ENCODE data around the gene EVX2.

Gene EVX2

DNA sequence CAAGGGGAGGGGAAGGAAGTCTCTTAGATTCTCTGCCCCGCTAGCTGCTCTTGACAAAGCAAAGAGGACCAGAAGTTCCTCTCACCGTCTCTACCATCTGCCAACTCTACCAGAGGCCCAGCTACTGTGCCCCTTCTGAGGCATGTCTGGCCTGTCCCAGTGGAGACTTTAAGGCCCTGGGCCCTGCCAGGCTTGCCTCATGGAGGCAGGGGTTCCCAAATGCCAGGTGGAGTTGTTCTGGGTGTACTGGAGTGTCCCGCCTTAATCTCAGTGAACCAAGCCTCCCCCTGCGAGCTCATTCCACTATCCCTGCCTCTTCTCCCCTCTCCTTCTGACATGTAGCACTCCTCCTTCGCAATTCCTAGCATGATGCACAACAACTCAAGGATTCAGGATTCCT, 18.1 kb upstream of the EVX2 start:
- ChIA-PET CTCF (interaction anchor here (1.0 to 2.3 kb wide), 3 partner anchors 9 to 412 kb away, joined by 4 to 22 read pairs (median 6); no protein-coding TSS in a partner anchor), POLR2A (no interaction called here)
- DNase-seq (ENCODE audit: low read depth, low spot score): no peak
- no peak overlapping the region for H3K4me3 ChIP-seq (ENCODE audit: low read depth, low read length)
- TF ChIP-seq, protein P1, sequence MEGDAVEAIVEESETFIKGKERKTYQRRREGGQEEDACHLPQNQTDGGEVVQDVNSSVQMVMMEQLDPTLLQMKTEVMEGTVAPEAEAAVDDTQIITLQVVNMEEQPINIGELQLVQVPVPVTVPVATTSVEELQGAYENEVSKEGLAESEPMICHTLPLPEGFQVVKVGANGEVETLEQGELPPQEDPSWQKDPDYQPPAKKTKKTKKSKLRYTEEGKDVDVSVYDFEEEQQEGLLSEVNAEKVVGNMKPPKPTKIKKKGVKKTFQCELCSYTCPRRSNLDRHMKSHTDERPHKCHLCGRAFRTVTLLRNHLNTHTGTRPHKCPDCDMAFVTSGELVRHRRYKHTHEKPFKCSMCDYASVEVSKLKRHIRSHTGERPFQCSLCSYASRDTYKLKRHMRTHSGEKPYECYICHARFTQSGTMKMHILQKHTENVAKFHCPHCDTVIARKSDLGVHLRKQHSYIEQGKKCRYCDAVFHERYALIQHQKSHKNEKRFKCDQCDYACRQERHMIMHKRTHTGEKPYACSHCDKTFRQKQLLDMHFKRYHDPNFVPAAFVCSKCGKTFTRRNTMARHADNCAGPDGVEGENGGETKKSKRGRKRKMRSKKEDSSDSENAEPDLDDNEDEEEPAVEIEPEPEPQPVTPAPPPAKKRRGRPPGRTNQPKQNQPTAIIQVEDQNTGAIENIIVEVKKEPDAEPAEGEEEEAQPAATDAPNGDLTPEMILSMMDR (IDR thresholded peaks at IDR 0.05; ENCODE audit: insufficient read depth, low read length, missing control alignments): no peak

- DNase-seq (ENCODE audit: low read depth, low spot score): no peak
- CTCF ChIA-PET: interaction anchor here (2.1 to 2.3 kb wide), 2 partner anchors 9 to 26 kb away, joined by 6 to 22 read pairs; no protein-coding TSS in a partner anchor
- POLR2A ChIA-PET: no interaction called here
- TF ChIP-seq, protein P1 (IDR thresholded peaks at IDR 0.05; ENCODE audit: insufficient read depth, low read length, missing control alignments): no peak
- H3K4me3 ChIP-seq (ENCODE audit: low read depth, low read length): no peak overlapping the region
These were observed 17.6 kb upstream of the EVX2 start for GRCh38 chr2:176101216-176101830.

- ChIA-PET POLR2A (no interaction called here), CTCF (no interaction called here)
- no peak for DNase-seq (ENCODE audit: low read depth, low spot score)
- TF ChIP-seq, protein P1 (IDR thresholded peaks at IDR 0.05; ENCODE audit: insufficient read depth, low read length, missing control alignments): no peak
- no peak overlapping the region for H3K4me3 ChIP-seq (ENCODE audit: low read depth, low read length)
These were observed 16.9 kb upstream of the EVX2 start for GRCh38 chr2:176100547-176101140.

DNA sequence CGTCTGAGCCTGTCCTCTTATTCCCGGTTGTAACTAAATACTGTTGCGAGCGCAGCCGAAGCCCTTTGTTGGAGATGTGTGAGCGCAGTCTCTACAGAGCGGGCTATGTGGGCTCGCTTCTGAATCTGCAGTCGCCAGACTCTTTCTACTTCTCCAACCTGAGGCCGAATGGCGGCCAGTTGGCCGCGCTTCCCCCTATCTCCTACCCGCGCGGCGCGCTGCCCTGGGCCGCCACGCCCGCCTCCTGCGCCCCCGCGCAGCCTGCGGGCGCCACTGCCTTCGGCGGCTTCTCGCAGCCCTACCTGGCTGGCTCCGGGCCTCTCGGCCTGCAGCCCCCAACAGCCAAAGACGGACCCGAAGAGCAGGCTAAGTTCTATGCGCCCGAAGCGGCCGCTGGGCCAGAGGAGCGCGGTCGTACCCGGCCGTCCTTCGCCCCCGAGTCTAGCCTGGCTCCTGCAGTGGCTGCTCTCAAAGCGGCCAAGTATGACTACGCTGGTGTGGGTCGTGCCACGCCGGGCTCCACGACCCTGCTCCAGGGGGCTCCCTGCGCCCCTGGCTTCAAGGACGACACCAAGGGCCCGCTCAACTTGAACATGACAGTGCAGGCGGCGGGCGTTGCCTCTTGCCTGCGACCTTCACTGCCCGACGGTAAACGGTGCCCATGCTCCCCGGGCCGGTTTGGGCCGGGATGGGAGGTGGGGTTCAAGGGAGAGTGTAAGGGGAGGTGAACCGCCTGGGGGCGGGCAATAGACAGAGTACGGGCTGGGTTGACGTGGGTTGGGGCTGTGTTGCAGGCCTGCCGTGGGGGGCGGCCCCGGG, 16.2 kb upstream of the EVX2 start, which contains the start of gene HOXD12:
Gene HOXD12, plus strand, starts transcription at position 68 of the 819 bp plus-strand sequence. Its CDS starts 7 bp downstream, at position 75.
- TF ChIP-seq, protein P1 (IDR thresholded peaks at IDR 0.05; ENCODE audit: insufficient read depth, low read length, missing control alignments): no peak
- H3K4me3 ChIP-seq (ENCODE audit: low read depth, low read length): no peak within 1 kb of the TSS
- CTCF ChIA-PET: interaction anchor here (6.3 kb wide), 1 partner anchor 733 kb away, joined by 82 read pairs; no protein-coding TSS in a partner anchor
- POLR2A ChIA-PET: no interaction called here
- no peak for DNase-seq (ENCODE audit: low read depth, low spot score)

DNA sequence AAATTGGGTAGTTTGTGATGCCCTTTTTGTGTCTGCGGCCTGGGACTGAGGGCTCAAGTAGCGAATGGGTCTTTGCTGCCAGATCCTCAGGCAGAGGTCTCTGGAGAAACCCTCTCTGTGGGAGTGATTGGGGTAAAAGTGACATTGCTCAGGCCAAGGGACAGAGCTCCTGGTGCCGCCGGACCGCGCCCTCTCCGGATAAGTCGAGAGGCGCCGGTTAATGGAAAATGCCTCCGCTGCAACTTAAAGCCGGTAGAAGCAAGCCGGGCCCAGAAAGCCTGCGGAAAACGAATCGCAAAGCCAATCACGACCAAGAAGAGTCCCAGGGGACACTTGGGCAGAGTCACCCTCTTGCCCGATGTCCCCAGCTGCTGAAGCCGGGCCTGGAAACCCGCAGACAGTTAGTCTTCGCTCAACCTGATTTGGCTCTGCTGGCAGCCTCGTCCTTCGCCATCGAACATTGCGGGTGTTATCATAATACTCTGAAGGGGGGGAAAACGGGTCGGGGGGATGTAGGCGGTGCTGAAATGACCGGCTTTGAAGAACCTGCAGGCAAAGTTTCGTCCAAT, 15.5 kb upstream of the EVX2 start:
- TF ChIP-seq, protein P1 (IDR thresholded peaks at IDR 0.05; ENCODE audit: insufficient read depth, low read length, missing control alignments): no peak
- CTCF ChIA-PET: interaction anchor here (4.4 to 6.3 kb wide), 3 partner anchors 13 to 848 kb away, joined by 39 to 93 read pairs (median 82); no protein-coding TSS in a partner anchor
- POLR2A ChIA-PET: no interaction called here

More for the DNA sequence above, 15.5 kb upstream of the EVX2 start:
- H3K4me3 ChIP-seq (ENCODE audit: low read depth, low read length): no peak overlapping the region
- no peak for DNase-seq (ENCODE audit: low read depth, low spot score)
